ENCODE measurements around the gene PDLIM4.

The PDLIM4 gene

GRCh38 chr5:132300577-132301343 lies 43.3 kb downstream of the PDLIM4 start:
- POLR2A ChIA-PET = no interaction called here
- CTCF ChIA-PET = interaction anchor here (0.6 to 1.1 kb wide), 2 partner anchors 9 to 62 kb away, joined by 3 to 6 read pairs; no protein-coding TSS in a partner anchor
- DNase-seq (ENCODE audit: extremely low spot score) = no peak
- TF ChIP-seq SUZ12 (IDR thresholded peaks at IDR 0.05) = no peak
- no peak for TF ChIP-seq HDGF (IDR thresholded peaks at IDR 0.05; ENCODE audit: borderline replicate concordance)
- TF ChIP-seq CTBP1 (IDR thresholded peaks at IDR 0.05; ENCODE audit: borderline replicate concordance) = no peak
- no peak for TF ChIP-seq FOXK2 (IDR thresholded peaks at IDR 0.05)
- no peak for TF ChIP-seq NFRKB (IDR thresholded peaks at IDR 0.05)
- TF ChIP-seq ELF4 (IDR thresholded peaks at IDR 0.05) = no peak
- TF ChIP-seq FOXA1 (IDR thresholded peaks at IDR 0.05) = no peak

GRCh38 chr5:132301344-132302271 lies 44.1 kb downstream of the PDLIM4 start:
- TF ChIP-seq NFRKB (IDR thresholded peaks at IDR 0.05) (no peak), FOXA1 (IDR thresholded peaks at IDR 0.05) (no peak), BHLHE40 (IDR thresholded peaks at IDR 0.05; ENCODE audit: borderline replicate concordance) (no peak), ELF4 (IDR thresholded peaks at IDR 0.05) (no peak), LEF1 (IDR thresholded peaks at IDR 0.05; ENCODE audit: borderline replicate concordance) (no peak), HDGF (IDR thresholded peaks at IDR 0.05; ENCODE audit: borderline replicate concordance) (no peak), TARDBP (IDR thresholded peaks at IDR 0.05) (no peak), CTBP1 (IDR thresholded peaks at IDR 0.05; ENCODE audit: borderline replicate concordance) (no peak), PKNOX1 (IDR thresholded peaks at IDR 0.05) (no peak), ZNF384 (IDR thresholded peaks at IDR 0.05) (no peak), FOXK2 (IDR thresholded peaks at IDR 0.05) (no peak)
- POLR2A ChIA-PET = interaction anchor here (3.5 kb wide), 1 partner anchor 8 kb away, joined by 26 read pairs; the partner anchor contains the start of gene SLC22A4
- CTCF ChIA-PET = interaction anchor here (1.1 kb wide), 1 partner anchor 63 kb away, joined by 3 read pairs; no protein-coding TSS in a partner anchor
- no peak for DNase-seq (ENCODE audit: extremely low spot score)

- DNase-seq (ENCODE audit: extremely low spot score) = no peak
- TF ChIP-seq PKNOX1 (IDR thresholded peaks at IDR 0.05) = no peak
- POLR2A ChIA-PET = interaction anchor here (3.5 kb wide), 1 partner anchor 9 kb away, joined by 26 read pairs; the partner anchor contains the start of gene SLC22A4
- CTCF ChIA-PET = no interaction called here
Measured at GRCh38 chr5:132302413-132302812, 44.9 kb downstream of the PDLIM4 start.

- no peak for TF ChIP-seq LEF1 (IDR thresholded peaks at IDR 0.05; ENCODE audit: borderline replicate concordance)
- TF ChIP-seq TARDBP (IDR thresholded peaks at IDR 0.05) = no peak
- TF ChIP-seq ARNT (IDR thresholded peaks at IDR 0.05) = no peak
- no peak for TF ChIP-seq BHLHE40 (IDR thresholded peaks at IDR 0.05; ENCODE audit: borderline replicate concordance)
- TF ChIP-seq L3MBTL2 (conservative IDR thresholded peaks at IDR 0.05) = no peak
- no peak for TF ChIP-seq ELF4 (IDR thresholded peaks at IDR 0.05)
- no peak for TF ChIP-seq SP1 (IDR thresholded peaks at IDR 0.05)
- TF ChIP-seq FOXA1 (IDR thresholded peaks at IDR 0.05) = no peak
- no peak for TF ChIP-seq HDGF (IDR thresholded peaks at IDR 0.05; ENCODE audit: borderline replicate concordance)
- no peak for TF ChIP-seq SUZ12 (IDR thresholded peaks at IDR 0.05)
- no peak for TF ChIP-seq PKNOX1 (IDR thresholded peaks at IDR 0.05)
- TF ChIP-seq FOXM1 (IDR thresholded peaks at IDR 0.05; ENCODE audit: borderline replicate concordance) = no peak
- no peak for TF ChIP-seq ZNF384 (IDR thresholded peaks at IDR 0.05)
- TF ChIP-seq CTBP1 (IDR thresholded peaks at IDR 0.05; ENCODE audit: borderline replicate concordance) = no peak
- no peak for TF ChIP-seq NFRKB (IDR thresholded peaks at IDR 0.05)
- TF ChIP-seq FOXK2 (IDR thresholded peaks at IDR 0.05) = no peak
- ChIA-PET POLR2A (interaction anchor here (0.8 to 3.5 kb wide), 2 partner anchors 10 to 66 kb away, joined by 3 to 26 read pairs; partner anchors contain the start of genes SLC22A4 and SLC22A5), CTCF (interaction anchor here (0.7 to 0.9 kb wide), 2 partner anchors 10 to 123 kb away, joined by 4 to 7 read pairs; no protein-coding TSS in a partner anchor)
- no peak for DNase-seq (ENCODE audit: extremely low spot score)
Measured at GRCh38 chr5:132303589-132303988, 46.1 kb downstream of the PDLIM4 start.

- DNase-seq (ENCODE audit: extremely low spot score) = no peak
- CTCF ChIA-PET = no interaction called here
- POLR2A ChIA-PET = interaction anchor here (3.5 kb wide), 1 partner anchor 12 kb away, joined by 26 read pairs; the partner anchor contains the start of gene SLC22A4
- no peak for TF ChIP-seq NFRKB (IDR thresholded peaks at IDR 0.05)
- TF ChIP-seq FOXK2 (IDR thresholded peaks at IDR 0.05) = no peak
- no peak for TF ChIP-seq LEF1 (IDR thresholded peaks at IDR 0.05; ENCODE audit: borderline replicate concordance)
- TF ChIP-seq HDGF (IDR thresholded peaks at IDR 0.05; ENCODE audit: borderline replicate concordance) = no peak
- no peak for TF ChIP-seq FOXM1 (IDR thresholded peaks at IDR 0.05; ENCODE audit: borderline replicate concordance)
- TF ChIP-seq ELF4 (IDR thresholded peaks at IDR 0.05) = no peak
- no peak for TF ChIP-seq ARNT (IDR thresholded peaks at IDR 0.05)
- TF ChIP-seq FOXA1 (IDR thresholded peaks at IDR 0.05) = no peak
- no peak for TF ChIP-seq SUZ12 (IDR thresholded peaks at IDR 0.05)
- no peak for TF ChIP-seq PKNOX1 (IDR thresholded peaks at IDR 0.05)
- TF ChIP-seq BHLHE40 (IDR thresholded peaks at IDR 0.05; ENCODE audit: borderline replicate concordance) = no peak
- TF ChIP-seq L3MBTL2 (conservative IDR thresholded peaks at IDR 0.05) = no peak
- TF ChIP-seq SP1 (IDR thresholded peaks at IDR 0.05) = no peak
Measured at GRCh38 chr5:132305420-132305819, 47.9 kb downstream of the PDLIM4 start.

All from HEK293T (cell line).